ENCODE measurements around the gene FAM177A1. TPM values are rescaled to one million over a fixed set of nuclear protein-coding genes. Genes with fewer than 3 reads are reported as not detected.
A peak's percentile ranks its signal among the peaks of the same experiment; 100 is the strongest.

The FAM177A1 gene
- total RNA-seq, 1 donor from 2014 or later = 50.5 TPM

DNA sequence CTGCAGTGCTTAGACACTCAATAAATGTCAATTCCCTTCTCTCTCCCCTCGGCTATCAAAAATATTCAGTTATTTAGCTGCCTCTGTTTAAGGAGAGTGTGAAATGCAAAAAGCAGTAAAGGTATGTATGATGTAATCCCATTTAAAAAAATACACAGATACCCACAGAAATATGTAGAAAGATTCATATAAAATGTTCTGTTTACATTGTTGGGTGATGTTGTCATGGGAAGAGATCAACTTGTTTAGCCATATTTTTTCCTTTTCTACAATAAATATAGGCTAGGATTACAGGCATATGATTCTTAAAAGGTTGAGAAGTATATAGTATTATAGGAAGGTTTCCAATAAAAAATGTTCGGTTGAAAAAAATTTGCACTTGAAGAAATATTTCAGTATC is 68.0 kb downstream of the FAM177A1 start:
- Histone ChIP-seq H3K36me3 (ENCODE audit: control insufficient read depth, insufficient read depth, low read length) (peaks cover 3% of the 10 kb centered on the region), H3K4me3 (ENCODE audit: low read depth, low read length) (no peak overlapping the region), H3K27me3 (ENCODE audit: control insufficient read depth, insufficient read depth, low read length) (no peaks in the 10 kb centered on the region)
- TF ChIP-seq, protein P1, sequence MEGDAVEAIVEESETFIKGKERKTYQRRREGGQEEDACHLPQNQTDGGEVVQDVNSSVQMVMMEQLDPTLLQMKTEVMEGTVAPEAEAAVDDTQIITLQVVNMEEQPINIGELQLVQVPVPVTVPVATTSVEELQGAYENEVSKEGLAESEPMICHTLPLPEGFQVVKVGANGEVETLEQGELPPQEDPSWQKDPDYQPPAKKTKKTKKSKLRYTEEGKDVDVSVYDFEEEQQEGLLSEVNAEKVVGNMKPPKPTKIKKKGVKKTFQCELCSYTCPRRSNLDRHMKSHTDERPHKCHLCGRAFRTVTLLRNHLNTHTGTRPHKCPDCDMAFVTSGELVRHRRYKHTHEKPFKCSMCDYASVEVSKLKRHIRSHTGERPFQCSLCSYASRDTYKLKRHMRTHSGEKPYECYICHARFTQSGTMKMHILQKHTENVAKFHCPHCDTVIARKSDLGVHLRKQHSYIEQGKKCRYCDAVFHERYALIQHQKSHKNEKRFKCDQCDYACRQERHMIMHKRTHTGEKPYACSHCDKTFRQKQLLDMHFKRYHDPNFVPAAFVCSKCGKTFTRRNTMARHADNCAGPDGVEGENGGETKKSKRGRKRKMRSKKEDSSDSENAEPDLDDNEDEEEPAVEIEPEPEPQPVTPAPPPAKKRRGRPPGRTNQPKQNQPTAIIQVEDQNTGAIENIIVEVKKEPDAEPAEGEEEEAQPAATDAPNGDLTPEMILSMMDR (IDR thresholded peaks at IDR 0.05; ENCODE audit: insufficient read depth, low read length, poor library complexity, severe bottlenecking) = no peak
- DNase-seq (ENCODE audit: low read depth) = no peak

DNA sequence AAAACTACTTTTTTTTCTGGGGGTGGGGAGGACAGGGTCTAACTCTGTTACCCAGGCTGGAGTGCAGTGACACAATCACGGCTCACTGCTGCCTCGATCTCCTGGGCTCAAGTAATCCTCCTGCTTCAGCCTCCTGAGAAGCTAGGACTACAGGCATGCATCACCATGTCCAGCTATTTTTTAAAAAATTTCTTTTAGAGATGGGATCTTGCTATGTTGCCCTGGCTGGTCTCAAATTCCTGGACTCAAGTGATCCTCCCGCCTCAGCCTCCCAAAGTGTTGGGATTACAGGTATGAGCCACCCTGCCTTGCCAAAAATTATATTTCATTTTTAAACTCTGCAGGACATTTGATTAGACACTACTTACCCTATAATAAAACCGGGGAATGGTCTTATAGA is 70.2 kb downstream of the FAM177A1 start:
- TF ChIP-seq, protein P1 (IDR thresholded peaks at IDR 0.05; ENCODE audit: insufficient read depth, low read length, poor library complexity, severe bottlenecking) = no peak
- H3K36me3 ChIP-seq (ENCODE audit: control insufficient read depth, insufficient read depth, low read length) = peaks cover 3% of the 10 kb centered on the region
- no peak for DNase-seq (ENCODE audit: low read depth)
- H3K4me3 ChIP-seq (ENCODE audit: low read depth, low read length) = no peak overlapping the region
- no peaks in the 10 kb centered on the region for H3K27me3 ChIP-seq (ENCODE audit: control insufficient read depth, insufficient read depth, low read length)

DNA sequence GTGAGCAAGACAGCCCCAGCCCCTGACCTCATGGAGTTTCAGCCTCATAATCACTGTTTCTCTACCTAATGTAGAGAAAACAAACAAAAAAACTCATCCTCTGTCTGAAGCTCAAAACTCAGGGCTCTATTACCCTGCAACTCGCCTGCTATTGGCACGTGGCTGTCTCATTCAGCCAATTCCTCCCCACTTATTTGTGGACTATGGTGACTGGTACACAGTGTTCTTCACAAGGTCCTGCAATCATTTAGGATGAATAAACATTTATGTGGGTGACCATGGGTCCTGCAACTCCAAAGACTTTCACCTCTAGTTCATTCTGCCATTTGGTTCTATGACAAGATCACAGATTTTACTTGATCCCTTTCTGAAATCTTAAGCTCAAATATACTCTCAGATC is 71.0 kb downstream of the FAM177A1 start:
- Histone ChIP-seq H3K36me3 (ENCODE audit: control insufficient read depth, insufficient read depth, low read length) (no peaks in the 10 kb centered on the region), H3K27me3 (ENCODE audit: control insufficient read depth, insufficient read depth, low read length) (no peaks in the 10 kb centered on the region), H3K4me3 (ENCODE audit: low read depth, low read length) (no peak overlapping the region)
- TF ChIP-seq, protein P1 (IDR thresholded peaks at IDR 0.05; ENCODE audit: insufficient read depth, low read length, poor library complexity, severe bottlenecking) = no peak
- no peak for DNase-seq (ENCODE audit: low read depth)

DNA sequence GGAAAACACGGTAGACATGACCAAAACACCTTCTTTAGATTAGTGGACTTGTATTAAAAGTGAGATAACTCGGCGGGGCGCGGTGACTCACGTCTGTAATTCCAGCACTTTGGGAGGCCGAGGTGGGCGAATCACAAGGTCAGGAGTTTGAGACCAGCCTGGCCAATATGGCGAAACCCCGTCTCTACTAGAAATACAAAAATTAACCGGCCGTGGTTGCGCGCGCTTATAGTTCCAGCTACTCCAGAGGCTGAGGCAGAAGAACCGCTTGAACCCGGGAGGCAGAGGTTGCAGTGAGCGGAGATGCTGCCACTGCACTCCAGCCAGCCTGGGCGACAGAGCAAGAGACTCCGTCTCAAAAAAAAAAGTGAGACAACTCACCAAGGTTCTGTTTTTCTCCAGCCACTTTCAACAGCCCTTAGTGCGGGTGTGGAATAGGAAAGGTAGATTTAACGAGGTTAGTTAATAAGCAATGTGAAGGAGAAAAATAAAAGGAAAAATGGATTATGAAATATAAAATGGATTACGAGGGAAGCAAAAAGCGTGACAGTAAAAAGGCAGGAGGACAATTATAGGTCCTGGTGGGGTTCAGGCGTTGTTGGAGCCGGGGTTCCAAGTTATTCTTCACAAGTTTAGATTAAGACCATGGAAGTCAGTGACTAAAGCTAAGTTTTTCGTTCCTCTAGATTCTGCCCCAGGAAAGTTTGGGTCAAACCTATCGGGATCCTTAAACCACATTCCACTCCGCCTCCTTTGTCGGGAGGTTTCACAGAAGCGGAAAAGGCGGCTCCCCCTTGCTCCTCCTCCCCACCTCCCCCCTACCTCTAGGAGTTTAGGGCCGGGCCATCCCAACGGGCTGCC is 75.2 kb downstream of the FAM177A1 start:
- no peak for DNase-seq (ENCODE audit: low read depth)
- H3K36me3 ChIP-seq (ENCODE audit: control insufficient read depth, insufficient read depth, low read length) = no peaks in the 10 kb centered on the region
- no peaks in the 10 kb centered on the region for H3K27me3 ChIP-seq (ENCODE audit: control insufficient read depth, insufficient read depth, low read length)
- peak overlapping the region; percentile 77 for H3K4me3 ChIP-seq (ENCODE audit: low read depth, low read length)
- TF ChIP-seq, protein P1 (IDR thresholded peaks at IDR 0.05; ENCODE audit: insufficient read depth, low read length, poor library complexity, severe bottlenecking) = no peak

DNA sequence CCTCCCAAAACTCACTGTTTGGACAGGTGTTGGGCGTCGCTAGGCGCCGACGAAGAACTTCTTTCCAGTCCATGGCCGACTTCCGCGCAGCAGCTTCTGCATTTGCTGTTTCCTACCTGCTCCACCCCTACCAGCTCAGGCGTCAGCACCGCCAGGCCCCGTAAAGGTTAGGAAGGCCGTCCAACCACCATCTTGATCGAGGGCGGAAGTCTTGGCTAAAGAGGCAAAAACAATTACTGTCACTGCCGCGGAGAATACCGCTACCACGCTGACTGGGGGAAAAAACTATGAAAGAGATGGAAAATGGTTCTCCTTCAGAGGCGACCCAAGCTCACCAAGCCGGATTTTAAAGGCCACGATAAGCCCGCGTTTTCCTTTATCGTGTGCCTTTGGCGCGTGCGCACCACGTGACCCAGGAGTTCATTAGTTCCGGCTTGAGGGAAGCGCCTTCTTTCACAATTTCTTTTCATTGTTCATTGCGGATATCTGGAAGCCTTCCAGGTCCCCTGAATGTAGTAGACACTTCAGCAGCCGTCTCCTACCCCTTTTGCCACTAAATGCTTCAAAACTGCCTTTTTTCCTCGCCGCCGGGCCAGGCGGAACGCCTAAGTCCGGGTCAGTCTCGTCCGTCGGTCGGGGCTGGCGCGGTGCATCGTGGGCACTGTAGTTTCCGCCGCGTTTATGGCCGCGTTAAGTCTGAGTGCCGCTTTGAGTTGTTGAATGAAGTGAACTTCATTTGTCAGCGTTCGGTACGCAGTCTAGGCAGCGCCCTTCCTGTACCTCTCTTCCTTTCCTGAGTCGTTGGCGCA is 76.0 kb downstream of the FAM177A1 start, which contains the start of the genes PPP2R3C and PRORP:
Gene PPP2R3C (minus strand): TSS at position 104 of the 809 bp plus-strand sequence. CDS start 31 bp downstream, at position 73.
Gene PRORP (plus strand): TSS at position 666 of the 809 bp plus-strand sequence. CDS start 694 bp downstream, outside the sequence.
- TF ChIP-seq, protein P1 (IDR thresholded peaks at IDR 0.05; ENCODE audit: insufficient read depth, low read length, poor library complexity, severe bottlenecking) = no peak

More for the DNA sequence above, 76.0 kb downstream of the FAM177A1 start, which contains the start of the genes PPP2R3C and PRORP:
- Histone ChIP-seq H3K27me3 (ENCODE audit: control insufficient read depth, insufficient read depth, low read length) (no peaks in the 10 kb centered on the region), H3K36me3 (ENCODE audit: control insufficient read depth, insufficient read depth, low read length) (no peaks in the 10 kb centered on the region), H3K4me3 (ENCODE audit: low read depth, low read length) (peak within 1 kb of the TSS; percentile 77)
- peak; percentile 98 for DNase-seq (ENCODE audit: low read depth)

Data from kidney epithelial cell (primary cell).